ENCODE results near the gene RRBP1. TPM values are rescaled to one million over a fixed set of nuclear protein-coding genes. Genes with fewer than 3 reads are reported as not detected.

The RRBP1 gene
- total and polyA plus RNA-seq, 12 donors, result 23.5 to 71.3 (median 29.7) TPM

GRCh38 chr20:17635332-17636244 is 46.5 kb downstream of the RRBP1 start:
- DNase-seq (no peak), ATAC-seq (peak in 7 of 8 donors; percentile 12 to 42 (median 32))
- Histone ChIP-seq H3K27me3 (no peaks in the 10 kb centered on the region), H3K9me3 (no peaks in the 10 kb centered on the region), H3K36me3 (peaks cover 0 to 100% (median 20%) of the 10 kb centered on the region in 9 donors), H3K27ac (peak overlapping the region in 7 of 10 donors; percentile 2 to 76 (median 47)), H3K4me3 (no peak overlapping the region), H3K4me1 (peaks cover 4 to 56% (median 31%) of the 10 kb centered on the region in 9 donors)
- 72 to 74% methylated on average over 25 of the region's 25 CpGs for WGBS, 2 donors
- intact Hi-C loops (cut with DNase I), result no loop called here
- TF ChIP-seq CTCF (IDR thresholded peaks at IDR 0.05), result no peak

DNA sequence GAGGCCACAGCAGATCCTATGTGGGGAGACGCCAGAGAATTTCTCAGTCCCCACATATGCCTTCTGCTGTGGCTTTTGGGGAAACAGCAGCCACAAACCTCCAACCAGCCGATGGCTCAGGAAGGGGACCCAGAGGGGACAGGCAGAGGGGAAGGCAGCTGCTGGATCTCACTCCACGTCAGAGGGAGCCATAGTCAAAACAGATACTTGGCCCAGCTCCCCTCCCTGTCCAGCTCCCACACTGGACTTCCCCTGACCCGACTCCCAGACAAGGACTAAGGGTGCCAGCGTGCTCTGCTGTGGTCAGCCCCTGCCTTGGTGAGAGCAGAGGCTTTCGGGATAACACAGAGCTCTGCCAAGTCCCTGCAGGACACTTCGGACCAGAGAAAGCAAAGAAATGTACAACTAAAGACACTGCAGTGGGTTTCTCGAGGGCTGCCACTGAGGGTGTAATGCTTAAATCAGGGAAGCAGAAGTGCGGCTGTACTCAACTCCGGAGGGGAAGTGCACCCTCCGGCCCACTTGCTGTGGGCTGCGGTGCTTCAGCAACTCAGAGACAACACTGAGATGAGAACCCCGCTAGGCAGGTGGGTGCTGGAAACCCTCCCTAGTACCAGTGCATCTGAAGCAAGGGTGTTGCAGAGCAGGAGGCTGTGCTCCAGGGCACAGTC is 47.2 kb downstream of the RRBP1 start:
- 68 to 80% methylated on average over 13 of the region's 13 CpGs for WGBS, 2 donors
- peaks cover 0 to 100% (median 20%) of the 10 kb centered on the region in 9 donors for H3K36me3 ChIP-seq
- intact Hi-C loops (cut with DNase I), result no loop called here
- peak; percentile 14 to 57 (median 45) for ATAC-seq
- peak overlapping the region in 7 of 10 donors; percentile 41 to 76 (median 52) for H3K27ac ChIP-seq
- peaks cover 4 to 54% (median 31%) of the 10 kb centered on the region in 9 donors for H3K4me1 ChIP-seq
- no peaks in the 10 kb centered on the region for H3K27me3 ChIP-seq
- no peaks in the 10 kb centered on the region for H3K9me3 ChIP-seq
- DNase-seq, result no peak
- no peak for TF ChIP-seq CTCF (IDR thresholded peaks at IDR 0.05)
- H3K4me3 ChIP-seq, result no peak overlapping the region

DNA sequence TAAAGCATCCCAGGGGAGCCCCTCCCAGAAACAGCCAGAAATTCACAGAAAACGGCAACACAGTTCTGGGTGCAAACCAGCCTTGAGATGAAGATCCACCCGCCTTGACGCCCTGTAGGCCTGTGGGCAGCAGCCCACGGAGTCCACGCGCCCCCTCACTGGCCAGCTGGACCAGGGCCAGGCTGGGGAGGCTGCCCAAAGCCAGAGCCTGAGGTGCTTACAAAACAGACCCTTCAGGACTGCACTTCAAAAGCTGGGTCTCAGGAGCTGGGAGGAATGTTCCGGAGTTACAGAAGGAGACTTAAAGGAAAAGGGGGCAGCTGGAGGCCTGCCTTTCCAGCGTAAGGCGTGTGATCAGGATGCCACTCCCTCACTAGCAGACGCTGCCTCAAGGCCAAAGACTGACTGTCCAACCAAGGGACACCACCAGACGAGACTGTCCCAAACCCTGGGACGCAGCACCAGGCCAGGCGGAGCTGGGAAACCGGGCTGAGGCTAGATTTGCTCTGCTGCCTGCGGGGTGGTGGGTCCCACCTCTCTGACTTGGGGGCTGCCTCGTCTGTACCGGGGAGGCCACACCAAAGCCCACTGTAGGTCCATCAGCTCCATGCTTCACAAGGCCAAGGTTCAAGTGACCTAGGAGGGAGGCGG is 48.1 kb downstream of the RRBP1 start:
- peaks cover 0 to 100% (median 21%) of the 10 kb centered on the region in 9 donors for H3K36me3 ChIP-seq
- DNase-seq (no peak), ATAC-seq (no peak)
- peaks cover 4 to 53% (median 31%) of the 10 kb centered on the region in 9 donors for H3K4me1 ChIP-seq
- 78 to 84% methylated on average over 18 of the region's 18 CpGs for WGBS, 2 donors
- peak overlapping the region in 7 of 10 donors; percentile 41 to 76 (median 52) for H3K27ac ChIP-seq
- no peak for TF ChIP-seq CTCF (IDR thresholded peaks at IDR 0.05)
- intact Hi-C loops (cut with DNase I), result no loop called here
- no peaks in the 10 kb centered on the region for H3K9me3 ChIP-seq
- no peaks in the 10 kb centered on the region for H3K27me3 ChIP-seq
- H3K4me3 ChIP-seq, result no peak overlapping the region
